H9 (cell line): Measurements from ENCODE around the gene PTPN13. TPM values are rescaled to one million over a fixed set of nuclear protein-coding genes. Genes with fewer than 3 reads are reported as not detected.

Experiments used
- DNase-seq: peaks from one replicate; pipeline ENCODE4 v3.0.0-alpha.2; 2017
- H2AFZ ChIP-seq: one replicate; pipeline ENCODE4 v1.6.1; 2013; ENCODE audit warnings: mild to moderate bottlenecking, low read length, control low read depth, moderate library complexity
- H2AK5ac ChIP-seq: 2 replicates; pipeline ENCODE4 v1.6.1; 2013; ENCODE audit warnings: low read length, control low read depth, mixed read lengths; ENCODE audit not compliant: insufficient read length
- H2BK120ac ChIP-seq: one replicate; pipeline ENCODE4 v1.6.1; 2013; ENCODE audit warnings: low read depth, mild to moderate bottlenecking, low read length, control low read depth, inconsistent platforms; ENCODE audit not compliant: poor library complexity, severe bottlenecking
- H2BK12ac ChIP-seq: 2 replicates; pipeline ENCODE4 v1.6.1; 2013; ENCODE audit warnings: low read length, control low read depth, mixed read lengths, low read depth; ENCODE audit not compliant: insufficient read length
- H2BK15ac ChIP-seq: 2 replicates; pipeline ENCODE4 v1.6.1; 2013; ENCODE audit warnings: low read depth, low read length, control low read depth
- H2BK20ac ChIP-seq: one replicate; pipeline ENCODE4 v1.6.1; 2013; ENCODE audit warnings: low read depth, mild to moderate bottlenecking, low read length, control low read depth, inconsistent platforms; ENCODE audit not compliant: poor library complexity, severe bottlenecking
- H2BK5ac ChIP-seq: 2 replicates; pipeline ENCODE4 v1.6.1; 2013; ENCODE audit warnings: low read length, control low read depth, mixed read lengths; ENCODE audit not compliant: insufficient read length
- H3K14ac ChIP-seq: 2 replicates; pipeline ENCODE4 v1.6.1; 2013; ENCODE audit warnings: low read length, control low read depth; ENCODE audit not compliant: insufficient read depth
- H3K18ac ChIP-seq: 2 replicates; pipeline ENCODE4 v1.6.1; 2013; ENCODE audit warnings: low read depth, mild to moderate bottlenecking, mixed read lengths, low read length, control low read depth; ENCODE audit not compliant: insufficient read length
- H3K23ac ChIP-seq: 2 replicates; pipeline ENCODE4 v1.6.1; 2013; ENCODE audit warnings: low read length, control low read depth, mixed read lengths, low read depth; ENCODE audit not compliant: insufficient read length
- H3K23me2 ChIP-seq: 2 replicates; pipeline ENCODE4 v1.6.1; 2013; ENCODE audit warnings: low read depth, mild to moderate bottlenecking, mixed read lengths, low read length, control low read depth; ENCODE audit not compliant: insufficient read length, poor library complexity, severe bottlenecking
- H3K27ac ChIP-seq: 2 replicates; pipeline ENCODE4 v1.5.1; 2013; ENCODE audit warnings: low read length, control low read depth, mixed read lengths, low read depth; ENCODE audit not compliant: insufficient read length
- H3K27me3 ChIP-seq: 2 replicates; pipeline ENCODE4 v1.6.1; 2013; ENCODE audit warnings: low read length, control low read depth, inconsistent platforms; ENCODE audit not compliant: insufficient read depth
- H3K4ac ChIP-seq: 2 replicates; pipeline ENCODE4 v1.6.1; 2013; ENCODE audit warnings: low read depth, mild to moderate bottlenecking, control low read depth, inconsistent platforms, low read length, moderate library complexity
- H3K4me1 ChIP-seq: 2 replicates; pipeline ENCODE4 v1.6.1; 2013; ENCODE audit warnings: low read length, control low read depth, inconsistent platforms; ENCODE audit not compliant: insufficient read depth
- H3K4me2 ChIP-seq: 2 replicates; pipeline ENCODE4 v1.6.1; 2013; ENCODE audit warnings: low read length, control low read depth, mixed read lengths; ENCODE audit not compliant: insufficient read length, insufficient read depth
- H3K56ac ChIP-seq: 2 replicates; pipeline ENCODE4 v1.6.1; 2013; ENCODE audit warnings: low read depth, mild to moderate bottlenecking, mixed read lengths, low read length, control low read depth; ENCODE audit not compliant: insufficient read length
- H3K79me1 ChIP-seq: 2 replicates; pipeline ENCODE4 v1.6.1; 2013; ENCODE audit warnings: low read depth, mild to moderate bottlenecking, moderate library complexity, low read length, control low read depth, inconsistent platforms; ENCODE audit not compliant: insufficient read depth, poor library complexity, severe bottlenecking
- H3K79me2 ChIP-seq: 2 replicates; pipeline ENCODE4 v1.6.1; 2013; ENCODE audit warnings: low read length, control low read depth, inconsistent platforms; ENCODE audit not compliant: insufficient read depth
- H3K9ac ChIP-seq: 2 replicates; pipeline ENCODE4 v1.6.1; 2013; ENCODE audit warnings: low read length, control low read depth, mixed read lengths; ENCODE audit not compliant: insufficient read length; ENCODE audit errors: extremely low read depth
- H3K9me3 ChIP-seq: one replicate; pipeline ENCODE4 v1.6.1; 2013; ENCODE audit warnings: low read depth, low read length, inconsistent platforms; ENCODE audit not compliant: control insufficient read depth
- H3T11ph ChIP-seq: one replicate; pipeline ENCODE4 v1.6.1; 2013; ENCODE audit warnings: mild to moderate bottlenecking, low read length, control low read depth, inconsistent platforms
- H4K20me1 ChIP-seq: one replicate; pipeline ENCODE4 v1.6.1; 2013; ENCODE audit not compliant: control insufficient read depth, insufficient read length, insufficient read depth
- H4K5ac ChIP-seq: 2 replicates; pipeline ENCODE4 v1.6.1; 2013; ENCODE audit warnings: low read depth, mild to moderate bottlenecking, mixed read lengths, low read length, control low read depth; ENCODE audit not compliant: insufficient read length
- H4K8ac ChIP-seq: replicated peaks from 2 replicates; pipeline ENCODE4 v1.6.1; 2013; ENCODE audit warnings: low read length, control low read depth, mixed read lengths, low read depth; ENCODE audit not compliant: insufficient read length
- H4K91ac ChIP-seq: 2 replicates; pipeline ENCODE4 v1.6.1; 2013; ENCODE audit warnings: low read depth, mild to moderate bottlenecking, moderate library complexity, mixed read lengths, low read length, control low read depth; ENCODE audit not compliant: insufficient read length
- H3K27ac Mint-ChIP-seq, 3 experiments: 2 replicates in 2 of 3; 3 replicates in 1 of 3; pipeline ENCODE4 v1.8.0; 2020 to 2021; ENCODE audit warnings: mixed read lengths in 3 of 3, mild to moderate bottlenecking in 1 of 3, moderate library complexity in 1 of 3
- H3K27me3 Mint-ChIP-seq: 2 replicates; pipeline ENCODE4 v1.8.0; 2021; ENCODE audit warnings: low read depth, mild to moderate bottlenecking, moderate library complexity, mixed read lengths
- H3K36me3 Mint-ChIP-seq, 3 experiments: 2 replicates in 2 of 3; 3 replicates in 1 of 3; pipeline ENCODE4 v1.8.0; 2020 to 2021; ENCODE audit warnings: low read depth in 3 of 3, mixed read lengths in 3 of 3; ENCODE audit not compliant: insufficient read depth in 1 of 3
- H3K4me1 Mint-ChIP-seq, 2 experiments: 2 replicates each; pipeline ENCODE4 v1.8.0; 2020; ENCODE audit warnings: mixed read lengths in 2 of 2
- H3K4me3 Mint-ChIP-seq, 2 experiments: 2 replicates in 1 of 2; 3 replicates in 1 of 2; pipeline ENCODE4 v1.8.0; 2020 to 2021; ENCODE audit warnings: mild to moderate bottlenecking in 2 of 2, mixed read lengths in 2 of 2, moderate library complexity in 1 of 2
- H3K9me3 Mint-ChIP-seq, 2 experiments: 2 replicates in 1 of 2; 3 replicates in 1 of 2; pipeline ENCODE4 v1.8.0; 2020; ENCODE audit warnings: mild to moderate bottlenecking in 2 of 2, mixed read lengths in 2 of 2, moderate library complexity in 1 of 2
- CTCF ChIP-seq: fragments of 200-600 bp; sonication (generic); conservative IDR thresholded peaks from 3 replicates; pipeline ENCODE4 v1.8.0; 2021; ENCODE audit warnings: antibody characterized with exemption, mild to moderate bottlenecking
- total RNA-seq: library from RNA; stranded (reverse); gene quantifications from 2 replicates; pipeline ENCODE4 v1.2.1, GENCODE V29; 2021

The PTPN13 gene
- total RNA-seq, 1 experiment from 2014 or later = 34.9 TPM

DNA sequence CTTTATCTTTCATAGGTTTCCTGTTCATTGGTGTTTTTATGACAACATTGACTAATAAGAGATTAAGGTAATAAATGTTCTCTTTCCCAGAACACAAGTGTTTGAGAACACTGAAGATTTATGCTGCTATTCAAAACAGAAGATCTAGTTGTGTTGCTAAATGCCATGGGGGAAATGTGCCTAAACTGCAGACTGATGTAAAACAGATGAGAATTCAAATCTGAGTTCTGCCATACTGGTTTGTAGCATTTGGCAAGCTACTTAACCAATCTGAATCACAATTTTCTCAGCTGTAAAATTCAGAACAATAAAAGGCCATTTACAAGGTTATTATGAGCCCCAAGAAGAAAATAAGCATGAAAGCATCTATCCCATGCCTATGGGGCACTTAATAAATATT is 252.8 kb downstream of the PTPN13 start:
- H3K27me3 ChIP-seq = no peaks in the 10 kb centered on the region
- no peak overlapping the region for H3K4me2 ChIP-seq
- no peak overlapping the region for H4K5ac ChIP-seq
- Mint-ChIP-seq H3K4me1 (peaks cover 14% of the 10 kb centered on the region in 2 experiments), H3K9me3 (no peaks in the 10 kb centered on the region), H3K36me3 (no peaks in the 10 kb centered on the region), H3K4me3 (no peak overlapping the region), H3K27me3 (peaks cover 11% of the 10 kb centered on the region), H3K27ac (no peak overlapping the region)
- H4K8ac ChIP-seq = no peak overlapping the region
- H3K9ac ChIP-seq = no peak overlapping the region
- no peaks in the 10 kb centered on the region for H3K9me3 ChIP-seq
- H3K79me1 ChIP-seq = no peaks in the 10 kb centered on the region
- H3K4me1 ChIP-seq = no peaks in the 10 kb centered on the region; the same call in 1 of the 2 replicates
- no peak overlapping the region for H3K56ac ChIP-seq
- no peak overlapping the region for H3K23ac ChIP-seq
- no peak overlapping the region for H2BK120ac ChIP-seq
- H3K4ac ChIP-seq = no peak overlapping the region
- no peaks in the 10 kb centered on the region for H3K23me2 ChIP-seq
- no peak overlapping the region for H3K18ac ChIP-seq
- no peak overlapping the region for H3T11ph ChIP-seq
- H2AK5ac ChIP-seq = no peak overlapping the region
- H2BK20ac ChIP-seq = no peak overlapping the region
- no peak overlapping the region for H4K91ac ChIP-seq
- no peak overlapping the region for H3K27ac ChIP-seq
- no peak overlapping the region for H2BK12ac ChIP-seq
- no peak overlapping the region for H2BK5ac ChIP-seq
- H3K14ac ChIP-seq = no peak overlapping the region
- TF ChIP-seq CTCF = no peak
- no peak overlapping the region for H2BK15ac ChIP-seq
- DNase-seq = no peak
- no peak overlapping the region for H2AFZ ChIP-seq
- H3K79me2 ChIP-seq = no peaks in the 10 kb centered on the region
- no peaks in the 10 kb centered on the region for H4K20me1 ChIP-seq
